Measurements from ENCODE around the gene ELAVL2.

Gene ELAVL2

GRCh38 chr9:23826120-23826629 lies at the start of gene ELAVL2:
Gene ELAVL2 (minus strand): TSS chr9:23826240. CDS start chr9:23762234, 64,006 bp downstream.
- DNase-seq, result no peak

- DNase-seq, result no peak
Measured at GRCh38 chr9:23858234-23858633, 32.2 kb upstream of the ELAVL2 start.

DNA sequence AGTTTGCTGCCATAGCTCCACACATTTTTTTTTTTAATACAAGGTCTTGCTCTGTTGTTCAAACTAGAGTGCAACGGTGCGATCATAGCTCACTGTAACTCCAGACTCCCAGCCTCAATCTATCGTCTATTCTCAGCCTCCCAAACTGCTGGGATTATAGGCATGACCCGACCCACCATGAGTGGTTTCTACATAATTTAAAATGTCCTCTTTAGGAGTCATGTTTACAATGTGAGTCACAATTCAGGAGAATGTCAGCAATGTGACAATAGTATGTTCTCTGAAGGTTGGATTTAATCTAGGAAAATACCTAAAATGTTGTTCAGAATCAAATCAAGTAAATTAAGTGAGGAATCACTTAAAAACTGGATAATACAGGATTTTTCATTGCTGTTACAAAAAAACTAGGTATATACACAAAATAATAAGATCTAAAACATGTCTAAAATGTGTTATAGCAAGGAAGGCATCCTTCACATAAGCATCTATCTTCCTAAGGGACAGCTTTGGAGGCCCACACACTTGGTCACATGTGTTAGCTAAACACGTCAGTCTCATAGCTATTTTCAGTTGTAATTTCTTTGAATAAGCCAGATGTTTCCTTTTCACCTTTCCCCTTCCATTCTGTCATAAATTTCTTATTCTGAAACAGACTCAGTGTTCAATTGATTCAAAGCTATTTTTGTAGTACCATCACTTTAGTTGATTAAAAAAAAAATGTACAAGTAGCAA lies 30.0 kb upstream of the ELAVL2 start:
- DNase-seq, result no peak

DNA sequence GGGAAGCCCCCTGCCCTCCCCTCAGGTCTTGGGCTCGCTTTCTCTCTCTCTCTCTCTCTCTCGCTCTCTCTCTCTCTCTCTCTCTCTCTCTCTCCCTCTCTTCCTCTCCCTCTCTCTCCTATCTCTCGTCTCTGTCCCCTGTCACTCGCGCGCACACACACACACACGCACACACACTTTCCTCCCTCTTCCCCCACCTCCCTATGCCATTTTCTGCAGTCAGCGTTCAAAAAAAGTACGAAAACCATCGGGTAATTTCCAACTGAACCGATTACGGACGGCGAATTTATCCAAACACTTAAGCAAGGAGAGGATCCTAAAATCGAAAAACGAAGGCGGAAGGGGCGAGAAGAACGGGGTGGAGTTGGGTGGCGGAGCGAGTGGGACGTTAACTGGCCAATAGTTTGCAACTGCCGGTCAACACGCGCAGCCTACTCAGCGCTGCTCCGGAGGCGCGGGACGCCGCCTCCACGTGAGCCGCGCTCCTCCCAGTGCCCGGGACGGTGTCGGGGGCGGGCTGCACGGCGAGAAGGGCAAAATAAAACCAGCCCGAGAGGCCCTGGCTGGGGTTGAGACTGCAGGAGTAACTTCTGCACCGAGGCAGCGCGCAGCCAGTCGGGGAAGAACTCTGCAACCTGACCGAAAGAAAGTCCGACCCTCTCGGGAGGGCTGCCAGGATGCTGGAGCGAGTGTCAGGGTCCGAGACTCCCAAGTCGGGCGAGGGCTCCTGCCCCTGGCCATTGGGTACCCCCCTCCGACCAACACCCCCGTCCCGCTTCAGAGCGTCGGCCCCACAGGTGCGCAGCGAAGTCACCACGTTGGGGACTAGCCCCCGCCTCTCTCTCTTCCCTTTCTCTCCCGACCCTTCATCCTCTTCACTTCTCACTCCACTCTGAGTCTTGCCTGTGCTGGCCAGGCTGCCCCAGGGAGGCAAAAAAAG lies 24.9 kb upstream of the ELAVL2 start:
- no peak for DNase-seq

DNA sequence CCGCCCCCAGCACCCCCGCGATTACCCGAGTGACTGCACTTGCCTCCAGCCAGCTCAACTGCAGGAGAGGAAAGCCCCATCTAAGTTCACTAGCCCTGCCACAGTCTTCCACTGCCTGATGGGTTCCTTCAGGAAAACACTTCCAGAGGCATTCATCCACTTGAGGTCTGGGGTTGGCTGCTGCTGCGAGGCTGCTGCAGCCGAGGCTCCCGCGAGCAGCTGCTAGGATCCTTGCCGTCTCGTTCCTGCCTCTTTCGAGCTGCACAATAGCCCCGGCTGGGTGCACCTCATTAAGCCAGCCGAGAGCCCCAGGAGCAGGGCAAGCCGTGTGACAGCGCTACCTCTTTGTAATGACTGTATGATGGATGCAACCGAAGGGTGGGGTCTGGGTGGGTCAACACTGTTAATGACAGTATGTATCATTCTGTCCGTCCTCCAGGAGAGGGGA lies 24.2 kb upstream of the ELAVL2 start:
- no peak for DNase-seq

DNA sequence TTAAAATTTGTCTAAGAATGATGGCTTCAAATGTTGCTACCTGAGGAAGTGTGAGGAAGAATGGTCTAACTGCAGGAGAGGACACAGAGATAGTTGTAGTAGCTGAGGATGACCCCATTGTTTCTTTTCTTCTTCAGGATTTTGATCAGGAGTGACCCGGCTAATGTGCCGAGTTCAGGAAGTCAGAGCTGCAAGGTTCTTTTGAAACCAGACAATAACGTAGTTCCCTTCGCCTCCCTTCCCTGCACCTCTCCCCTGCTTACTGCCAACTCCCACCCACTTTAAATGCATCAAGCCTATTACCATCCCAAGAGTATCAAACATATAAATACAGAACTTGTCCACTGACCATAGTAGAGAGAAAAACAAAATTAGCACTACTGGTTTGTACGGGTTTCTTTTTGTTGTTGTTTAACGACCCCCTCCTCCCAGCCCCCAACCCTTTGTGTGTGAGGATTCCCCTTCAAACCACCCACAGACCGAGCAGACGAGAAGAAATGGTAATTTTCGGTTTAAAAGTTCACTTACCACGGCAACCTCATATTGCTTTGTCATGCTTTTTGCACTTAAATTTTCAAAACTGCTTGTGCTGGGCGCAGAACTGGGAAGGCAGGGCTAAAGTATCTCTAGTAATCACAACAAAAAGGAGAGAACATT lies 23.5 kb upstream of the ELAVL2 start:
- no peak for DNase-seq

- DNase-seq, result no peak
Measured at GRCh38 chr9:23842565-23843129, 16.6 kb upstream of the ELAVL2 start.

GRCh38 chr9:23841304-23841703 lies 15.3 kb upstream of the ELAVL2 start:
- no peak for DNase-seq

GRCh38 chr9:23837038-23837437 lies 11.0 kb upstream of the ELAVL2 start:
- DNase-seq, result no peak

DNA sequence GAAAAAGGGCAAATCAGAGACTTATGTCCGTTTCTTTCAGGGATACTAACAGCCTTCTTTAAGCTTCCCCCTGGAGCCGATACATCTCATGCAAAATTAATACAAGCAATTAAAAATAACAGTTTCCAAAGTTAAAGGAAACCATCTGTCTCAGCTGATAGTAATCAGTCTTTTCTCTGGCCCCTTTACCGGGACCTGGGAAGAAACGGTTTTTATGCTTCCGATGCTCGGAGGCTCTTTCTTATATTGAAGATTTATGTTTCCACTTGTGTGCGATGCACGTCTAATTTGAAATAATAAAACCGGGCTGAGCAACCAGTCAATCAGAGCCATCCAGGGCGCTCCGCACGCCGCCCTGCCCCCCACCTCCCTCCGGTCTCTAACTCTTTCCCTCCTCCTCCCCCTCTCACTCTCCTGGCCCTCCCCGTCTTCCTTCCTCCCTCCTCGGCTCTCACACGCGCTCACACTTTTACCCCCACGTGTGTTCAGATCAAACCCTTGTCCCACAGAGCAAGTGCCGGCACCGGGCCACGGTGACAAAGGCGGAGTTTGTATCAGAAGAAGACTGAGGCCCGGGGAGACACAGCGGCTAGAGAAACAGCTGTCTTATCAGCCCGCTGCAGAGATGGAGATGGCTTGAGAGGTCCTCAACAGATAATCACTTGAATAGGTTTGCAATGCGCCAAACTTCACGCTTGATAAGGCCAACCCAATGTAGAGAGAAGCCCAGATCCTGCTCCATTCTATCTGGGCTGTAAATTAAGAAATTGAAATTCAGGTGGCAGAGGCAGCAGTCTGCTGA lies 5.1 kb upstream of the ELAVL2 start:
- DNase-seq, result no peak

- DNase-seq, result no peak
Measured at GRCh38 chr9:23830476-23830805, 4.4 kb upstream of the ELAVL2 start.

DNA sequence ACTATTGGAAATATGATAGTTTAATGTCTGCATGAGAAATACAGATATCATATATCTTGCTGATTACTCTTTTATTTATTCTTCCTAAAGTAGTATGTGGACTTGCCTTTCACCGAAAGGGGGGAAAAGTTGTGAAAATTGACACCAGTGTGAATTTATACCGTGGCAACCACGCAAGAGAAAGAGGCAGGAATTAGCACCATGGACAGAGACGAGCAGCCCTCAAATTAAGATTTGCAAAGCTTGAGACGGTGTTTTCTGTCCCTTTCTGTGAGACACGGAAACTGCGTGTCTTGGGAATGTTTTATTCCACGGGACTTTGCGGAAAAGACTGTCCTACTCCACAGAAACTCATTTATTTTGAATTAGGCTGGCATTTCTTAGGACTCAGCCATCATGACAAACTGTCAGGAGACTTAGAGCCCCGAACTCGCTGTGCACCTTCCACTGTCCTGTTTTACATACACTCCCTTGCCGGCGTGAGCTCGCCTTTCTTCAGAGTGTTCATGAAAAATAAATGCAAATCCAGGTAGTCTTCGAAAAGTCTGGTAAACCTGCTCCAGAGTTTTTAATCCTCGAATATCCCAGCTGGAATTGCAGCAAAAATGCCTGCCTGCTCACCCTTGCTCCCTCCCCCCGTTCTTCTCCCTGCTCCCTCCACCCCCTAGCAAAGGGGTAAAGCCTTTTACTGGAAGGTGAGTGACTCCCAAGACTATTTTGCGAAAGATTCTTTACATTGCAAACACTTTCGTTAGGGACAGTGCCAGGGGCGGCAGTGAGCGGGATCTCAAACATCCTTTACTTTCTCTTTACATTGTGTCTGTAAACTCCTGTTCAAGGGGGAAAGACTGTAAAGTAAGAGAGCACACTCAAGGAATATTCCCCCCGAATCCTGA lies 3.8 kb upstream of the ELAVL2 start:
- no peak for DNase-seq

DNA sequence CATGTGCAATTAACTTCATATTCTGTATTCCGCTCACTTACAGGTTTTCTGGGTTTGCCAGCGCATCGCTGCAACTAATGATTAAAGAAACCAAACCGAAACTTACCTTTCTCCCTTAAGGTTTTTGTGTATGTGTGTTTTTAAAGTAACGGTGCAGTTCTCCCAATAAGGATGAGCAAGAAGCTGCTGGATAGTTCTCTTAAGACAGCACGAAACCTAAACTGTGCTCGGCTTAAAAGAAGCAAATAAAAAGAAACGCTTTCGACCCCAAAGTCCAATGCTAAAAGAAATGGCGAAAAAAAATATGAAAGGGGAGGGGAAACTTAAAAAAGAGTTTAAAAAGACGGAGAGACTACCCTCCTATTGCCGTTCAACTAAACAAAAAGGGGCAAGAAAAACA lies 340 bp downstream of the ELAVL2 start:
- DNase-seq, result no peak

- DNase-seq, result no peak
Measured at GRCh38 chr9:23824830-23825591, 1.0 kb downstream of the ELAVL2 start.

GRCh38 chr9:23823986-23824829 lies 1.8 kb downstream of the ELAVL2 start:
- no peak for DNase-seq

- DNase-seq, result no peak
Measured at GRCh38 chr9:23823269-23823668, 2.8 kb downstream of the ELAVL2 start.

GRCh38 chr9:23822261-23823169 lies 3.5 kb downstream of the ELAVL2 start:
- DNase-seq, result no peak
